Measurements from ENCODE around the gene XYLT1. TPM values are rescaled to one million over a fixed set of nuclear protein-coding genes. Genes with fewer than 3 reads are reported as not detected.
A peak's percentile ranks its signal among the peaks of the same experiment; 100 is the strongest.

XYLT1 gene
- total and polyA plus RNA-seq, 9 of the 15 experiments (the other 6 are each of a cell fraction or from before 2014, with no cell fraction given) = 0.03 to 0.09 (median 0.08) TPM; not detected in 6

DNA sequence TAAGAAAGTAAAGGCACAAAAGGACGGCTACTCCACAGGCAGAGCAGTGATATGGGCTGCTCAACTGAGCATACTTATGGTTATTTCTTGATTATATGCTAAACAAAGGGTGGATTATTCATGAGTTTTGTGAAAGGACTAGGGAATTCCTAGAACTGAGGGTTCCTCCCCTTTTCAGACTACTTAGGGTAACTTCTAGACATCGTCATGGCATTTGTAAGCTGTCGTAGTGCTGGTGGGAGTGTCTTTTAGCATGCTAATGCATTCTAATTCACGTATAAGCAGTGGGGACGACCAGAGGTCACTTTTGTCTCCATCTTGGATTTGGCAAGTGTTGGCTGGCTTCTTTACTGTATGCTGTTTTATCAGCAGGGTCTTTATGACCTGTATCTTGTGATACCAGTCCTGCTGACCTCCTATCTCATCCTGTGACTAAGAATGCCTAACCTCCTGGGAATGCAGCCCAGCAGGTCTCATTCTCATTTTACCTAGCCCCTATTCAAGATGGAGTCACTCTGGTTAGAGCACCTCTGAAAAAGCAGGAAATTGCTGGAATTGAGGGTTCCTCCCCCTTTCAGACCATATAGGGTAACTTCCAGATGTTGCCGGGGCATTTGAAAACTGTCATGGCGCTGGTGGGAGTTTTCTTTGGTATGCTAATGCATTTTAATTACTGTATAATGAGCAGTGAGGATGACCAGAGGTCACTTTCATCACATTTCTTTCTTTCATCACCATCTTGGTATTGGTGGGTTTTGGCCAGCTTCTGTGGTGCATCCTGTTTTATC lies 388.5 kb downstream of the XYLT1 start (continued):
- TF ChIP-seq ZNF766 (CRISPR knock-in tag; conservative IDR thresholded peaks at IDR 0.05) = peak; percentile 92
- TF ChIP-seq CHD2 (IDR thresholded peaks at IDR 0.05; ENCODE audit: low read depth, low read length) = no peak
- TF ChIP-seq ZNF584 (CRISPR knock-in tag; IDR thresholded peaks at IDR 0.05; ENCODE audit: low read depth) = peak; percentile 93
- no peak for TF ChIP-seq RBM17 (IDR thresholded peaks at IDR 0.05; ENCODE audit: borderline replicate concordance, low read depth, low read length)
- TF ChIP-seq ZNF239 (CRISPR knock-in tag; IDR thresholded peaks at IDR 0.05) = peak; percentile 74
- TF ChIP-seq, protein P1, sequence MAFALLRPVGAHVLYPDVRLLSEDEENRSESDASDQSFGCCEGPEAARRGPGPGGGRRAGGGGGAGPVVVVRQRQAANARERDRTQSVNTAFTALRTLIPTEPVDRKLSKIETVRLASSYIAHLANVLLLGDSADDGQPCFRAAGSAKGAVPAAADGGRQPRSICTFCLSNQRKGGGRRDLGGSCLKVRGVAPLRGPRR (CRISPR knock-in tag; IDR thresholded peaks at IDR 0.05) = peak; percentile 79; the same call in 1 of the 2 replicates
- TF ChIP-seq BHLHE40 (IDR thresholded peaks at IDR 0.05; ENCODE audit: low read length) = no peak
- peak; percentile 77; the same call in 1 of the 2 replicates for TF ChIP-seq STAT5B (CRISPR knock-in tag; IDR thresholded peaks at IDR 0.05)
- TF ChIP-seq HDAC3 (IDR thresholded peaks at IDR 0.05; ENCODE audit: borderline replicate concordance, partially characterized antibody) = no peak
- no peak for TF ChIP-seq ETV6 (IDR thresholded peaks at IDR 0.05; ENCODE audit: borderline replicate concordance in 1 of 2, low read depth in 2 of 2, low read length in 1 of 2)
- TF ChIP-seq ETV6 (CRISPR knock-in tag; IDR thresholded peaks at IDR 0.05; ENCODE audit: borderline replicate concordance) = no peak
- 0 out of 2 replicates have a peak, but pooled peaks have one; percentile 39 for TF ChIP-seq ZNF561 (CRISPR knock-in tag; conservative IDR thresholded peaks at IDR 0.05)
- peak; percentile 74; the same call in 1 of the 2 replicates for TF ChIP-seq IFI16 (CRISPR knock-in tag; IDR thresholded peaks at IDR 0.05)
- TF ChIP-seq, protein P2, sequence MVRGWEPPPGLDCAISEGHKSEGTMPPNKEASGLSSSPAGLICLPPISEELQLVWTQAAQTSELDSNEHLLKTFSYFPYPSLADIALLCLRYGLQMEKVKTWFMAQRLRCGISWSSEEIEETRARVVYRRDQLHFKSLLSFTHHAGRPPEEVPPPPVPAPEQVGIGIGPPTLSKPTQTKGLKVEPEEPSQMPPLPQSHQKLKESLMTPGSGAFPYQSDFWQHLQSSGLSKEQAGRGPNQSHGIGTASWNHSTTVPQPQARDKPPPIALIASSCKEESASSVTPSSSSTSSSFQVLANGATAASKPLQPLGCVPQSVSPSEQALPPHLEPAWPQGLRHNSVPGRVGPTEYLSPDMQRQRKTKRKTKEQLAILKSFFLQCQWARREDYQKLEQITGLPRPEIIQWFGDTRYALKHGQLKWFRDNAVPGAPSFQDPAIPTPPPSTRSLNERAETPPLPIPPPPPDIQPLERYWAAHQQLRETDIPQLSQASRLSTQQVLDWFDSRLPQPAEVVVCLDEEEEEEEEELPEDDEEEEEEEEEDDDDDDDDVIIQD (CRISPR knock-in tag; IDR thresholded peaks at IDR 0.05) = no peak
- TF ChIP-seq U2AF2 (optimal IDR thresholded peaks at IDR 0.05; ENCODE audit: low read depth, low read length) = no peak
- no peak for TF ChIP-seq NR2C2 (CRISPR knock-in tag; IDR thresholded peaks at IDR 0.05)
- peak; percentile 68 for TF ChIP-seq NR2C2 (tag; IDR thresholded peaks at IDR 0.05)
- TF ChIP-seq HDAC8 (tag; IDR thresholded peaks at IDR 0.05) = peak; percentile 98
- no peak for TF ChIP-seq GTF2F1 (IDR thresholded peaks at IDR 0.05; ENCODE audit: low read depth, low read length)
- 0 out of 2 replicates have a peak, but pooled peaks have one; percentile 49 for TF ChIP-seq ZNF696 (CRISPR knock-in tag; conservative IDR thresholded peaks at IDR 0.05)
- TF ChIP-seq, protein P3, sequence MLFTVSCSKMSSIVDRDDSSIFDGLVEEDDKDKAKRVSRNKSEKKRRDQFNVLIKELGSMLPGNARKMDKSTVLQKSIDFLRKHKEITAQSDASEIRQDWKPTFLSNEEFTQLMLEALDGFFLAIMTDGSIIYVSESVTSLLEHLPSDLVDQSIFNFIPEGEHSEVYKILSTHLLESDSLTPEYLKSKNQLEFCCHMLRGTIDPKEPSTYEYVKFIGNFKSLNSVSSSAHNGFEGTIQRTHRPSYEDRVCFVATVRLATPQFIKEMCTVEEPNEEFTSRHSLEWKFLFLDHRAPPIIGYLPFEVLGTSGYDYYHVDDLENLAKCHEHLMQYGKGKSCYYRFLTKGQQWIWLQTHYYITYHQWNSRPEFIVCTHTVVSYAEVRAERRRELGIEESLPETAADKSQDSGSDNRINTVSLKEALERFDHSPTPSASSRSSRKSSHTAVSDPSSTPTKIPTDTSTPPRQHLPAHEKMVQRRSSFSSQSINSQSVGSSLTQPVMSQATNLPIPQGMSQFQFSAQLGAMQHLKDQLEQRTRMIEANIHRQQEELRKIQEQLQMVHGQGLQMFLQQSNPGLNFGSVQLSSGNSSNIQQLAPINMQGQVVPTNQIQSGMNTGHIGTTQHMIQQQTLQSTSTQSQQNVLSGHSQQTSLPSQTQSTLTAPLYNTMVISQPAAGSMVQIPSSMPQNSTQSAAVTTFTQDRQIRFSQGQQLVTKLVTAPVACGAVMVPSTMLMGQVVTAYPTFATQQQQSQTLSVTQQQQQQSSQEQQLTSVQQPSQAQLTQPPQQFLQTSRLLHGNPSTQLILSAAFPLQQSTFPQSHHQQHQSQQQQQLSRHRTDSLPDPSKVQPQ (CRISPR knock-in tag; IDR thresholded peaks at IDR 0.05; ENCODE audit: borderline replicate concordance) = peak; percentile 77; the same call in 1 of the 2 replicates

Measured in K562 (cell line).